HG03196 (cell line): ENCODE results near the gene SCYGR5.
"Not testable (repeated sequence)": the region's sequence is repeated elsewhere in the genome, so short reads cannot be mapped to it uniquely, and the experiment has no call there.

Experiments used
- ATAC-seq: cut with Tn5 transposase; IDR thresholded peaks from one replicate; pipeline ENCODE4 v1.9.1; 2021; ENCODE audit not compliant: unreplicated experiment

The SCYGR5 gene, protein sequence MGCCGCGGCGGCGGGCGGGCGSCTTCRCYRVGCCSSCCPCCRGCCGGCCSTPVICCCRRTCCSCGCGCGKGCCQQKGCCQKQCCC

DNA sequence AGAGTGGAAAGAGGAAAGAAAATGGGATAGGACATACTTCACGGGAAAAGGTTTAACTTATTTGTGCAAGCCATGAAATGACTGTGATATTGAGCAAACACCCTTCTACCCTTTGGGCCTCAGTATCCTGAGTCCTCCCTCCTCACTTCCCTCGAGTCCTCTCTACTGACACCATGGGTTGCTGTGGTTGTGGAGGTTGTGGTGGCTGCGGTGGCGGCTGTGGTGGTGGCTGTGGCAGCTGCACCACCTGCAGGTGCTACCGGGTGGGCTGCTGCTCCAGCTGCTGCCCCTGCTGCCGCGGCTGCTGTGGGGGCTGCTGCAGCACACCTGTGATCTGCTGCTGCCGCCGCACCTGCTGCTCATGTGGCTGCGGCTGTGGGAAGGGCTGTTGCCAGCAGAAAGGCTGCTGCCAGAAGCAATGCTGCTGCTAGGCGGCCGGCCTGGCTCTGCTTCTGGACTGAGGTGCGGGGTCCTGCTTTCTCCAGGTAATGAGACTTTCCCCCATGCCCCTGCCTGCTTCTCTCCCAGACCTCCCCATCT, at the start of gene SCYGR5:
Gene SCYGR5 (plus strand): TSS at position 174 of the 540 bp plus-strand sequence. CDS start 0 bp downstream, at position 174.
- not testable (repeated sequence) for ATAC-seq

DNA sequence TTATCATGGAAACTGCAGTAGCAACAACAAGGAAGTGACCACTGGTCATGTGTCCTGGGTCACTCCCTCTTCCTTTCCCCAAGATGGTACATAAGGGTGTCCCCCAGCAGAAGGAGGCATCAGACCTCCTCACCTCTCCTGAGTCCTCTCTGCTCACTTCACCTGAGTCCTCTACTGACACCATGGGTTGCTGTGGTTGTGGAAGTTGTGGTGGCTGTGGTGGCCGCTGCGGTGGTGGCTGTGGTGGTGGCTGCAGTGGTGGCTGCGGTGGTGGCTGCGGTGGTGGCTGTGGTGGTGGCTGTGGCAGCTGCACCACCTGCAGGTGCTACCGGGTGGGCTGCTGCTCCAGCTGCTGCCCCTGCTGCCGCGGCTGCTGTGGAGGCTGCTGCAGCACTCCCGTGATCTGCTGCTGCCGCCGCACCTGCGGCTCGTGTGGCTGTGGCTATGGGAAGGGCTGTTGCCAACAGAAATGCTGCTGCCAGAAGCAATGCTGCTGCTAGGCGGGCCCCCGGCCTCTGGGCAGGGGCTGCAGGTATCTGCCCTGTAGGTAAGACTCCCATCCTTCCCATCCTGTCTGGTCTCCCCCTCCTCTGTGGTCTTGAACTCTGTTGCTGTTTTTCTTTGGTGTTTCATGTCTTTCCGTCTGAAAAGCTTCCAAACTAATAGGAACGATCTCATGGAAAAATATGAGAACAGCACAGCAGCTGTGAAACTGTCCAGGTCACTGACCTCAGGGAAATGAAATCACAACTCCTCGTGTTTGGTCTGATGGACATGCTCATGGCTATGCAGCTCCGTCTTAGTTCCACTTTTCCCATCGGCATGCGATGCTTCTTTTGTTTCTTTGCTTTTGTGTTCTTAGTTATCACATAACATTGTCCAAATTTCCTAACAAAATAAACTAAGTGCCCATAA, 49.0 kb upstream of the SCYGR5 start, which contains the start of gene SCYGR4:
Gene SCYGR4 (plus strand): TSS at position 183 of the 915 bp plus-strand sequence. CDS start 0 bp downstream, at position 183.
- ATAC-seq: no peak

DNA sequence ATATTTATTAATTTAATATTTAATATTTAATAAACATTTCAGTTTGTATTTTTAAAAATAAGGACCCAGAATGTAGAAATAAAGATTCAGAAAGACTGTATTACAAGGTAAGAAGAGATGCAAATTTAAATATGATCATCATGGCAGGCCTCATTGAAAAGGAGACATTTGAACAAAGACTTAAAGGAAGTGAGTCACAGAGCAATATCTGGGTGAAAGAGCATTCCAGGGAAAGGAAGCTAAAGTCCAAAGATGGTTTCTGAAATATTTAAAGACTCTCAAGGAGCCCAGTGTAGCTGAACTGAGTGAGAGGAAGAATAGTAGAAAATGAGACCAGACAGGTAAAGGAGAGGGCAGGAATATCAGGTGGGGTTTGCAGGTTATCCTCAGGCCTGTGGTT, 43.4 kb upstream of the SCYGR5 start:
- ATAC-seq: no peak

DNA sequence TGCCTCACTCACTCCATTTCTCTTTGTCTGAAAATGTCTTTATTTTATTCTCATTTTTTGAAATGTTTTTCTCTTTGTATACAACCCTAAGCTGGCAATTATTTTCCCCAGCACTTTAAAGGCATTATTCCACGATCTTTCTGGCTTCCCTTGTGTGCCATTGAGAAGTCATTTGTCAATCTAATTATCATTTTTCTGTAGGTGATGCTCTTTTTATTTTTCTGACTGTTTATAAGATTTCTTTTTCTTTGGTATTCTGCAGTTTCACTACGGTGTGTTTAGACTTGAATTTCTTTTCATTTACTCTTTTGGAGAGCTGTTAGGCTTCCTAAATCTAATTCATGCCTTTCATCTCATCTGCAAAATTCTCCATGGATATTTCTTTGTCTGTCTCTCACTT, 41.2 kb upstream of the SCYGR5 start:
- no peak for ATAC-seq

DNA sequence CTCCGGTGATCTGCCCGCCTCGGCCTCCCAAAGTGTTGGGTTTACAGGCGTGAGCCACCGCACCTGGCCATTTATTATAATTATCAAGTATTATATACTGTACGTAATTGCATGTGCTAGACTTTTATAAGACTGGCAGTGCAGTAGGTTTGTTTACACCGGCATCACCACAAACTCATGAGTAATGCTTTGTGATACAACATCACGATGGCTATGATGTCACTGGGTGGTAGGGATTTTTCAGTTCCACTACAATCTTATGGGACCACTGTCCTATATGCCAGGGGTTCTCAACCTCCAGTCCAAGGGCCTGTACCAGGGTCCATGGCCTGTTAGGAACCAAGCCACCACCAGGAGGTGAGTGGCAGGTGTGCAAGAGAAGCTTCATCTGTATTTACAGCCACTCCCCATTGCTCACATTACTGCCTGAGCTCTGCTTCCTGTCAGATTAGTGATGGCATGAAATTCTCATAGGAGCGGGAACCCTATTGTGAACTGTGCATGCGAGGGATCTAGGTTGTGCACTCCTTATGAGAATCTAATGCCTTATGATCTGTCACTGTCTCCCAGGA, 39.9 kb upstream of the SCYGR5 start:
- ATAC-seq: no peak

DNA sequence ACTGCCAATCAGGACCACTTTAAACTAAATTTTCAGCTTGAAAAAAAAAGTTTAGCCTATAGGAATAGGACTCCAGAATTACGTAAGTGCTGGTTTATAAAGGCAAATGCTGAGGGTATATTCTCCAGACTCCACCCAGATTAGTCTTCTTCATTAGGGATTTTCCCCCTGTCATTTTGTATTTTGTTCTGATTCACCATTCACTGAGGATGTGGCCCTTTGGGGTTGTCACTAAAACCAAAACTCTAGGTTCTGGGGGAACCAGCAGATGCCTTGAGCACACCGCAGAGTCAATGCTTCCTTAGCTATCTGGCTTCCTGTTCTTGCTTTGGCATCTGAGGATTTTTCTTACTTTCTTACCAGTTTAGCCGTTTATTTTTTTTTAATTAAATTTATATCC, 38.8 kb upstream of the SCYGR5 start:
- peak; percentile 94 for ATAC-seq

DNA sequence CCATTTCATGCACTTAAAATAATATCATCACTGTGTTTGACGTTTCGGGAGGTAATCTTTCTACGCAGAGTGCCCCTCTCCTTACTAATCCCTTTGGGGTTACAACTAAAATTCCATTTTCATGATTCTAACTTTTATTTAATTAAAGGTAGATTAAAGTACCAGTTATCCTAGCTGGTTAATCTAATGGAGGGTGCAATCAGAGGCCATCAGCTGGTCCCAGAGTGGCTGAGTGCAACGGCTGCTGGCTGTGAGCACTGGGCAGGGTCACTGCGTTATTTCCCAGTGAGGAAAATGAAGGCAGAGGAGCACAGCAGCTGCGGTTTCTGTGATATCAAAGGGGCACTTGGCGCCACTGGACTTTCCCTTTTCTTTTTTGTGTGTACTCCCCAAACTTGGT, 37.2 kb upstream of the SCYGR5 start:
- no peak for ATAC-seq

DNA sequence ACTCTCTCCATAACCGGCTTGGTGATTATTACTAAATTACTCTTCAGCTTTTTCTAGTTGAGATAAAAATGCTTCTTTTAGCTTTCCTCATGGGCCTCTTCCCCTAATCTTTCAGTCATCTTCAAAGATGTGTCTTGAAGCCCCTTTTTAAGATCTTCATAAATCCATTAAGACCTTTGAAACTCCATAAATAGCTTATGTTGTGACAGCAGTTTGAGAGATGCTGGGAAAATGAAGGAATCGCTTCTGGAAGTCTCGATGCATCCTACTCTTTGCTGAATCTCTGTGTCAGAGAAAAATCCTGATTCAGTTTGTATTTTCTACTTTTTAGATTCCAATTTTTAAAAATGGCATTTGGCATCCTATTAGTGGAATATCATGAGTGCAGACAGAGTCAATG, 36.3 kb upstream of the SCYGR5 start:
- no peak for ATAC-seq

DNA sequence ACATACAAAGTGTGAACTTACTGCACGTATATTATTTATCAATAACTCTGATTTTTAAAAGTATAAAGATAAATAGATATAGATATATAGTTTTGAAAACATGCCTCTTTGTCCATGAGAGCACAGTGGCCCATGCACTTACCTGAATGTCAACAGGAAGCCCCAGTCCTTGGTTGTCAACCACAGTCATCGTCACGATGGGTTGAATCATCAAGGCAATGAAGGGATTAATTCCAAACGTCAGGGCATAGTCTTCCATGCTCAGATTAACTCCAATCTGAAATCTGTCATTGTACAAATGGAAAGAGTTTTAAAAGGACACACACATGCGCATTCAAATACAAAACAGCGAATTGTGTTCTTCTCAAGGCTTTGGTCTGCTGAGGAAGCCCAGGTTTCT, 33.8 kb upstream of the SCYGR5 start:
- ATAC-seq: no peak

DNA sequence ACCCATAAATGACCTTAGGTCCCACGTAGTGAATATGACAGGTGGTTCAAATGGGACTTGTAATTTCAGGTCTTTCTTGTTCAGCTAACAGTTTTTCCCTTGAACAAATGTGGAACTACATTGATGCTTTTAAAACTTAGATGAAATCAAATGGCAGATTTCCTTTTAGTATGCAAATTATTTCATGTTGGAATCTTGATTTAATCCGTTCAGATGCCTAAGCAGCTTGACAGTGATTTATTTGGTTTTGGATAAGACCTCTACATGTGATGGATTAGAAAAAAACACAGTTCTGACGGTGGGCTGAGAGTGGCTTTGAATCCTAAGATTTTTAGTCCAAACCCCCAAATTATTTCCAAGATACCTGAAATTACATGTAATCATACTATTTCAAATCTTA, 32.4 kb upstream of the SCYGR5 start:
- ATAC-seq: no peak

DNA sequence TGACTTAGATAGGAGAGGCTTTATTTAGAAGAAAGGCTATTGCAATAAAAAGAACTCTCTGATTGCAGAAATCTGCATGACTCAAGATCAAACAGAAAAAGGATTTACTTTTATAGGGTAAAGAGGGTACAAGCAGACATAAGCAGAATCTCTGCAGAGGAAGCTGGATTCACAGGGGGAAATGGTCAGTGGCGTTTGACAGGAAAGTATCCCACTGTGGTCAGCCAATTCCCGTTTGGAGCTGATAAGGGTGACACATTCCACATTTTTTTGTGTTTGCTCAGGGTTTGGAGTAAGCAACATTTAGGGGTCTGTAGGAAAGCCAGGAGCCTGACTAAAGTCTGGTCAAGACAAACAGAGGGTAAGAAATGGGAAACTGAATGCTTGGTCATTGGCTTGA, 23.9 kb upstream of the SCYGR5 start:
- no peak for ATAC-seq

DNA sequence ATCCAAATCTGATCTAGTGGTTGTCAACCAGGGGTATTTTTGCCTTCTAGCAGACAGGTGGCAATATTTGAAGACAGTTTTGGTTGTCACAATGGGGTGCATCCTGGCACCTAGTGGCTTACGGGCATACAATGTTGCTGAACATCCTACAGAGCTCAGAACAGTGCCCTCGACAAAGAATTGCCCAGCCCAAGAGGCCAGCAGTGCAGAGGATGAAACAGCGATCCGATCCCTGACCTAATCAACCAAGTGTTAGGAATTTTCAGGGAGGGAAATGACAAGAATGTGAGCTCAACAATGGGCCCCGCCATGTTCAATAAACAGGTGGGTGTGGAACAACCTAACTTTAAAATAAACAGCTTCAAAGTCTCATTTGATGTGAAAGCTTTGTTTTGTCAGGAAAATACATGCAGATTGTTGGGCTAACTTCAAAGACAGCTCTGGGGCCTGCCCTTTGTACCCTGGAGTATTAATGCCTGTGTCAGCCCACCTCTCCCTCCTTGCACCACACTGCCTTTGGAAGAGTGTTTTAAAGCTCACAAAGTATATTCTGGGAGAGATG, 22.5 kb upstream of the SCYGR5 start:
- ATAC-seq: no peak

DNA sequence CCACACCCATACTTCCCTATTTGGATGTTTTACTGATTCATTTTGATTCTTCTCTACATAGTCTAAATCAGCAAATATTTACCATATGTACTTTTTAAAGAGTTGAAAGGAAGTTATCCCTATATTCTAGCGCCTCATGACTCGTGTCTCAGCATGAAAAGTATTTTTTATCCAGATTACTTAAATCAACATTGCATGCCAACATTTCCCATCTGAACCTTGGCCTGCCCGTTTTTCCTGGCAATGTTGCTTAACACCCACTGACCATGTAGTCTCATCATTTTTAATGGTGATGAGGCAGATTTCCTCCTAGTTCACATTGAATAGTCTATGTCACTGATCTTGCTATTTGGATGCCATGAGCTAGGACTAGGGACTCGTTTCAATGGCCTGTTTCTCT, 13.2 kb upstream of the SCYGR5 start:
- no peak for ATAC-seq

DNA sequence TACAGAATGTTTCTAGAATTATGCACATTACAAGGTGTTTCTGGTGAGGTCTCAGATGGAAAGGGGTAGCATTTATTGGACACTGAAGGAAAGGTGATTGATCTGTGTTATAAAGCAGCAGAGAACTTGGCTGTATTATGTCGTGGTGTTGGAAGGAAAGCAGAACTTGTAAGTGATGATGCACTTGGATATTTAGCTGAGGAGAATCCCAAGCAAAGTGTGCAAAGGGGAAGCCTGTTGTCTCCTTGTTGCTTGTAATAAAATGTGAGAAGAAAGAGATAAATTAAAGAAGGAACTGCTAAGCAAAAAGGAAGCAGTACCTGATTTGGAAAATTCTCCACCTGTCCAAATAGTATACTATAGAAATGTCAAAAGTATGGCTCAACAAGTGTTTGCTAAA, 12.2 kb upstream of the SCYGR5 start:
- no peak for ATAC-seq

DNA sequence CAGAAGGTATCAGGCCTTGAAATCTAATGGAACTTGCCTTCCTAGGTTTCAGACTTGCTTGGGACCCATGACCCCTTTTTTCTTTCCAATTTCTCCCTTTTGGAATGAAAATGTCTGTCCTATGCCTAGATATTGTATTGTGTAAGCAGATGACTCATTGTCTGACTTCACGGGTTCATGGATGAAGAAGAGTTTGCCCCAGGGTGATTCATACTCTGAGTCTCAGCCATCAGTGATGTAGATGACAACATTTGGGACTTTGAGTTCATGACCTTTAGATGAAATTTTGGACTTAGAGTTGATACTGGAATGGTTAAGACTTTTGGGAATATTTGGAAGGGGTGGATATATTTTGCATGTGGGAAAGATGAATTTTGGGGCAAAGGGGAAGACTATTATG, 11.2 kb upstream of the SCYGR5 start:
- ATAC-seq: no peak

DNA sequence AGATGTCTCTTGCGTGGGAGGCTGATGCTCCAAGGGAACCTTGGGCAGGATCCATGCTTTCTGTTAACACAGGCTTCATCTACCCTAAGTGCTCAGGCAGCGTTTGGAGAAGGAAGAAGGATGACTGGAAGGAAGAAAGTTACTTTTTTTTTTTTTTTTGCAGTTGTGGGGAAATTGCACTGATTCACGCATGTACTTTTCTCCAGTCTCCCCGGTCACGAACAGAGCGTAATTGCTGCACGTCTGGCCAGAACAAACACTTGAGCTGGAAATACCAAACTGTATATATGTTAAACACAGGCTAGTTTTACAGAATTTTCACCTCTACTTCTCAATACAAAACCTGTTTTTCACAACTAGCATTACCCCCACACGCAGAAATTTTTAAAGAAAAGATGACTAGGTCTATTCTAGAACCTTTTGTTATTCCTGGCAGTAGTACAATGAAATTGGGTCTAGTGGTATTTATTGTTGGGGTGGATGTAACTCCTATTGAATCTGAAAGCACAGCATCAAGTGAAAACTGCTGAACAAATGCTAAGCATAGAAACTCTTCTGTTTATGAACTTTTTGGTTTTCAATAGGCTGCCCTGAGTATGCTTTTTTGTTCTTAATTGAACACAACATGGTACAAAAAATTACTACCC, 9.3 kb upstream of the SCYGR5 start:
- ATAC-seq: no peak

DNA sequence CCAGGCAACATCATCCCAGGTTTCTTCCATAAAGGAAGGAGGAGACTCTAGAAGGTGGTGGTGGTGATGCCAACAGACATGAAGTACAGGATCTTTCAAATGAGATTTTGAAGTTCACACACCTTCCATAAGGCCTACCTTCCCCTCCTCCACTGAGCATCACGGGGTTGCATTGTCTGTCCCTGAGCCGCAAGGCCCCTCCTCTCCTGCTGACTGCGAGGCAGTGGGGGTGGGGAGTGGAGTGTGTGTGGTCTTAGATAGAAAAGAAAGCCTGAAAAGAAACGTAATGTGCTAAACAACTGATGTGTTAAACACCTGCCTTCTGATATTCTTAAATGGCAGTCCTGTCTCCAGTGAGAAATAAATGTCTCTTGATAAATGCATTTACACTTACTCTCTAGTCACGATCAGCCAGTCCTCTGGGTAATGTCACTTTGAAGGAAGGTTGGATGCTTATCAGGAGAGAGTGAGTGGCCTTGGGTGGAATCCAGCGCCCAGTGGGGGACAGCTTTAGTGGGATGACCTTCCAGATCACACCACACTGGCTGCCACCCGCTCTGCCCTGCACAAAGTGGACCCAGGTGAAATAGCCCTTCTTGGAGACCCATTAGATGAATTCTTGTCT, 5.5 kb upstream of the SCYGR5 start:
- ATAC-seq: no peak

DNA sequence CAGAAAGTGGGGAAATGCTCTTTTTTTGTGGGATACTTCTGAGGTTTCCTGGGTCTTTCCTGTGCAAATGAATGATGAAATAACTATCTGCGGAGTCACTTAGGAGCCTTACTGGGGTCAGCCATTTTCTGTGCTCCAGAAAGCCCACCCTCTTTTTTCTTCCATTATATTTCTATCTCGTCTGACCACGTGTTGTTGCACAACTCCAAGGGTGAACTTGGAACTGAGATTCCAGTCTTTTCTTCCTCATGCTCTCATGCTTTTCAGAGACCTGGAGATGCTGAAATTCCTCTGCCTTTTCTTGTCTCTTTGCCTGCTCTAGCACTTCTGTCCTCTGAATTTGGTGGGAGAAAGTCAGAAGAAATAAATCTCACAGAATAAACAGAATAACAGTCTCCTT, 4.8 kb upstream of the SCYGR5 start:
- ATAC-seq: no peak

DNA sequence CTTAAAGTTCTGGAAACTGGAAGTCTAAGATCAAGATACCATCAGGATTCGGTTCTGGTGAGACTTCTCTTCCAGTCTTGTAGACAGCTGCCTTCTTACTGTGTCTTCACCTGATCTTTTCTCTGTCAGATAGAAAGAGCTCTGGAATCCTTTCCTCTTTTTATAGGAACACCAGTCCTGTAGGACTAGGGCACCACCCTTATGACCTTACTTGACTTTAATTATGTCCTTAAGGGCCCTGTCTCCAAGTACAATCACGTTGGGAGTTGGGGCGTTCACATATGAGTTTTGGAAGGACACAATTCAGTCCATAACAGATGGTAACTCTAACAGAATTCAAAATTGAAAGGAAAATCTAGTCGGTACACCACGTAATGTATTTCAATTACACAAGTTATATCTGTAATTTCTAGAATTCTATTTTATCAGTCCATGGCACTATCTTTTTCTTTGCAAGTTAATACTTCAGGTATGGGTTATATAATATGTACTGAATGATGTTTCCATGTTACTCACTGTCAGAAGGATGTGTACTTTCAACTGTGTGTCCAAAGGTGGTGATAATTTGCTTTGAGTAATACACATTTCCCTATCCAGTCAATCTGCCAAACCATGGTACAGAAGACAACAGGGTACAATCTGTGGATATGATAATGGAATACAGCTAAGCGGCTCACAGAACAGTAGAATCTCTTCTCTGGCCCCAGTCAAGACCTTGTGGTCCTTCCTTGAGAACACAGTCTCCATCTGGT, 1.2 kb upstream of the SCYGR5 start:
- ATAC-seq: no peak
